SKM-1 treated with dmso at 0.1 percent for 144 hours (cell line): ENCODE results near the gene DLX3.

Experiments used
- DNase-seq: peaks from one replicate; lab custom pipeline; 2025; ENCODE audit not compliant: unreplicated experiment; lab: John Stamatoyannopoulos, UW

The DLX3 gene

DNA sequence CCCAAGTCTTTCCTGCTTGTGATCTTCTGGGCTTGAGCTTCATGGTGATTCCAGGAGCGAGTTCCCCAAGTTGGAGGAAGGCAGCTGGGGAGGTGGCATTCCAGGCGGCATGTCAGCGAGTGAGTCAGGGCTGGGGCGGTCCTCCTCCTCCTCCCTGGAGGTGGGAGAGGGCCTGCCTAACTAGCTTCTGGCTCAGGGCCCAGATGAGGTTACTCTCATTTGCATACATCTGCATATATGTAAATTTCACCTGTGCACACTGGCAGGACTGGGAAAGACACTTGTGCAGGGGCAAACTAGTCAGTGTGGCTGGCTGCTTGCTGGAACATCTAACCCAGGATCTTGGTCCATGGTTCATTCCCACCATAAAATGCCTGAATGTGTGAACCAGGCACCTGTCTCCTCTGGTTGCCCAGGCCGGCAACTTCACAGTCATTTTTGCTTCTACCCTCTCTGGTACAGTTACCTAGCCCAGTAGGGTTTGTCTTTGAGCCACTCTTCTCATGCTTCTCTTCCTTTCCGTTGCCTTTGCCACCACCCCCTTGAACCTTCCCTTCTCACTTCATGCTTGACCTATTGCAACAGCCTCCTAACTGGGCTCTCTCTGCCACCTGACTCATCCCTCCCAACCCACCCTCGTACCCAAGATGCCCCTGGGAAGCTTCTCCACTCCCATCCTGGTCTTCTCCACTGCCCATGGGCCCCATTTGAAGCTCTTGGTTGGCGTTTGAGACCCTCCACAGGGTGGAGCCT lies 35.7 kb downstream of the DLX3 start:
- DNase-seq = peak; percentile 49

DNA sequence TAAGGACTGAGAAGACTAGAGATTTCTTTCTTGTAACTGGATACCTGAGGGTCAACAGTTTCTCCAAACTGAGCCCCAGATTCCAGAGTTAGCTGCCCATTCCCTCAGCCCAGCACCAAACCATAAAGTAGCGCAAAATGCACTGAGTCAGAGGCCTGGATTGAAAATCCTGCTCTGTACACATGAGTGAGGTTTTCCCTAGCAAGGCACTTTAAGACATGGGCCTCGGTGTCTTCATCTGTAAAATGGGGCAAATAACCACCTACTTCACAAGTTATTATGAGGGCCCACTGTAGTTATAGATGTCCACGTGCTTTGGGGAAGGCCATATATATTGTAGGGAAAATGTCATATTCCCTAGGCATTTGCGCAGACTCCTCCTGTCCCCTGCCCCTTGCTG lies 36.3 kb downstream of the DLX3 start:
- no peak for DNase-seq

DNA sequence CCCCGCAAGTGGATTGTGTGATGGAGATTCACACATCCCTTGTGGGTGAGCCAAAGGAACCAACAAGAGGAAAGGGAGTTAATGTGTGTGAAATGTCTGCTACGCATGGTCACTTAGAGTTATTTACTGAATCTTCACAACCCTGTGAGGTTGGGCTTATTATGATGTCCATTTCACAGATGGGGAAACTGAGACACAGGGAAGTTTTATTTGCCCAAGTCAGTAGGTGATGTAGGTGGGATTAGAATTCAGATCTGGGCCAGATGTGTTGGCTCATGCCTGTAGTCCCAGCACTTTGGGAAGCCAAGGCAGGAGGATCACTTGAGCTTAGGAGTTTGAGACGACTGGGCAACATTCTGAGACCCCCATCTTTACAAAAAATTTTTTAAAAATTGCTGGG lies 37.7 kb downstream of the DLX3 start:
- DNase-seq = no peak

DNA sequence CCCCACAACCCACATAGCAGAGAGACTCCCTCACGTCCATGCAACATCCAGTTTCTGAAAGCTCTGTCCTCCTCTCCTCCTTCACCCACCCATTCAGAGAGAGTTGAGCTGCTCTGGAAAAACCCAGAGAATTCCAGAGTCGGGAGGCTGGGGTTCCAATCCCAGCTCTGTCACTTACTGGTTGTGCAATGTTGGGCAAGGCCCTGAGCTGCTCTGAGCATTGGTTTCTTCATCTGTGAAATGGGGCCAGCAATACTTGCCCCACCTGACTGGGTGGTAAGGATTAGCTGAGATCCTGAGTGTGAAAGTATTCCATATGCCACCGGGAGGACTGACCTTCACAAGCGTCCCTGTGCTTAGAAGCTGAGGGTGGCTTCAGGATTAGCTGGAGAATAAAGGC lies 38.2 kb downstream of the DLX3 start:
- no peak for DNase-seq

DNA sequence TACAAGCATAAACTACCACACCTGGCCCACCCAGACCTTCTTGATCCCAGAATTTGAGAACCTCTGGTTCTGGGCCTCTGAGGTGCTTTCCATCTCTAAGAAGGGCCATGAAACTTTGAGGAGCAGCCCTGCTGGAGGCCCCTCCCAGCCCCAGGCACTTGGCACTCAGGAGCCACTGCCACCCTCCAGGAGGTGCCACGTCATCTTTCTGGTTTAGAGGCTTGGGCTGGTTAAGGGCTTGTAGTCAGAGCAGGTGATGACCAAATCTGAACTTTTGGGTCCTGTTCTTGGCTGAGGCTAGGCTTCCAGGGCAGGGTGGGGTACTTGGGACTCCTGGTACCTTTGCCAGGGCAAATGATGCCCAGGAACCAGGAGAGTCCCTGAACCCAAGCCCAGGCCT lies 39.9 kb downstream of the DLX3 start:
- no peak for DNase-seq

DNA sequence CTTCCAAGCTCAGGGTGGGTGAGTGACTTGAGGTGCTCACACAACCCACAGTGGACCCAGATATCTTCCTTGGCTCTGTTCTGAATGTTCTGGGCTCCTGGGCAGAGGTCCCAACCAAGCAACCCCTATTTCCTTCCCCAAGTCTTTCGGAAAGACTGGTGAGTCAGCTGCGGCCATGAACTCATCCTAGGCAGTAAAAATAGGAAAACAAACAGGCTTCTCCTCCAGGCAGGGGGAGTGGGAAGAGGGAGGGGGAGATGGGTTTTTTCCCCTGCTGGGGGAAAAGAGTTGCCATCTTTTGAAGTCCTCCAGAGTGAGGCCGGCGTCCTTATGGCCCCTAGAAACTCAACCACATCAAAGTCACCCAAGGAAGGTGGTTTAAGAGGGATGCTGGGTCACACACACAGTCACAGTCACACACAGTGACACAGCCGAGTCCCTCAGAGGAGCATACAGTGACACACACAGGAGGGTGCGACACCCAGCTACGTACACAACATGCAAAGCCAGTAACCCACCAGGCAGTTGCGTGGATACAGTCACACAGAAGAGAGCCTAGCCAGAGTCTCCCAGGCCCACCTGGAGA lies 42.0 kb downstream of the DLX3 start:
- no peak for DNase-seq

DNA sequence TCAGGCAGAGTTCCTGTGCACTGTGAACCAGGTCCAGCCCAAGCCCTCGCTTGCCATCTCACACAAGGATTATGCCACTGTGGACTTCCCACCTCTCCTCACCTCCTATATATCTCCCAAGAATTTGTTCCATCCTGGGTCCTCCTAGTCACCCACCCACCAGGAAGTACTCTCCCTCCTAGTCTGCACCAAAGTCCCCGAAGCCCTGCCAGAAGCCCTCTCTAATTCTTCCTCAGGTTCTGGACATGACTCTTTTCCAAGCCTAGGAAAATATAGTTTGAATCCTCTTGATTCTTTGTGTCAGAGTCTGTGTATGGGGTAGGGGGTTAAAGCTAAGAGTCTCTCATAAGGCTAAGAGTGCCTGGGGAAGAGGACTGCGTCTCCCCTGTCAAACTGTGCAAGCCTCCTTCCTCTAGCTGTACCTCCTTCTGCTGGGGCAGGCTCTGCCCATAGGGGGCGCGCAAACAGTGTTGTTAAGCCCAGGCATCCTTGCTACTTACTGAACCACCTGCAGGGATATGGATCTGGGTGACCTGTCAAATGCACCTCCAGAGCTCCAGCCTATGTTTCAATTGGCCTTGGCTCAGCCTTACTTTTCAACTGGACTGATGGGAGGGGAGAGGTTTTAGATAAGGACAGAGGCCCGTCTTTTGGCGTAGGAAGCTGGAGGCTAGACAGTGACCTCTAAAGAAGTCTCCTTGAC lies 42.7 kb downstream of the DLX3 start:
- DNase-seq = peak; percentile 82

DNA sequence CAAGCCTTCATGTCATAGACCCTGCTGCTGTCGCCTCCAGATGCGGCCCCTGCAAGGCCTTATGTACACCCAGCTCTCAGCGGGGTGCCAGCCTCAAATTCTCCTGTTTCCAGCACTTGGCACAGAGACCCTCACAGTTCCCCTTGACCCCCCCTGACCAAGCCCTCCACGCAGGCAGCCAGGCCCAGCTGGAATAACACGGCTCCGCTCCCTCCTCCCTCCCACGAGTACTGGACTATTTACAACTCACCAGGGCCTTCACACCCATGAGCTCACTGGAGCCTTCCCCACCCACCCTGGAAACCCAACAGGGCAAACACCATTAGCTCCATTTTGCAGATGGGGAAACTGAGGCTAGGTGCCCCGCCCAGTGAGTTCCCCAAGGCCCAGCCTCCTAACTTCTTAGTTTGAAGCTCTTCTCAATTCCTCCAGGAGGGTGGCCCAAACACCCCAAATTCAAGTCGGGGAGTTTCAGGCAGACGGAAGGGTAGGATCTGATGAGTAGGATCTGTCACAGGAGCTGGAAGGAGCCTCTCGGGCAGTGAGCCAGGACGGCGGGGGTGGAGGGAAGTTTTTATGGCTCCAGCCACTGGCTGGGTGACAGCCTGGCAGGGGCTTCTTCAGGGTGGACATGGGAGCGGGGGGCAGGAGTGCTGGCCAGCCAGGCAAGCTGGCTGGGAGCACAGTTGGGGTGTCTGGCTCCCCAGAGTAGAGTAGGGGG lies 43.5 kb downstream of the DLX3 start:
- no peak for DNase-seq

DNA sequence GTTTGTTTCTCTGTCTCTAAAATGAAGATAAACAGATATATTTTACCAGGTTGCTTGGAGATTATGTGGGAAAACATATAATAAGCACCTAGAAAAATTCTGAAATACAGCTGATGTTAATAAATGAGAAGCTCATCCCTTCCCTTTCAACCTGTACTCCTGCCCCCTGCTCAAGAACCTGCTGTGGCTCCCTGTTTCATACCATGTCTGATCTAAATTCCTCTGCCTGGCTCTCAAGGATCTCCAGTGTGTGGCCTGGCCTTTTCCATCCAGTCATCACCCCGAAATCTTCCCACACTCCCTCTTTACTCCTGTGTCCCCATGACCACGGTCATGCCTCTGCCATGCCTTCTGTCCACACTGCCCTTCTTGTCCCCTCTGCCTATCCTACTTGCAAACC lies 45.4 kb downstream of the DLX3 start:
- no peak for DNase-seq

DNA sequence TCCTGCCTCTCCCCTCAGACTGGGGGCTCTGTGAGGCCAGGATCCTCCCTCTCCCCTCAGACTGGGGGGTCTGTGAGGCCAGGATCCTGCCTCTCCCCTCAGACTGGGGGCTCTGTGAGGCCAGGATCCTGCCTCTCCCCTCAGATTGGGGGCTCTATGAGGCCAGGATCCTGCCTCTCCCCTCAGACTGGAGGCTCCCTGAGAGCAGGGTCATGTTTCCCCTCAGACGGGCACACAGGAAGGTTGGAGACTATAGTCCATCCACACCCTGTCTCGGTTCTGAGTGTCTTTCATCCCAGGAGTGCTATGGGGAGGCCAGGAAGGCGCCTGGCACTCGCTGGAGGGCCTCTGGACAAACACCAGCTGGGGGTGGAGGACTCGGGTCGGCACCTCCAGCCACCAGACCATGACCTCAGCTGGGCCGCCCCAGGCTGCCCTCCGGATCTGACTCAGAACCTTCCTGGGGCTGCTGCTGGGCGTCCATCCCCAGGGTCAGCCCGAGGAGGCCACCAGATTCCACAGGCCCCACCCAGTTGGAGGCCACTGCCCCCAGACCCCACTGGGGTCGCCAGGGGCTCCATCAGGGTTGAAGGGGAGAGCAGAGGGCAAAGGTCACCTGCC lies 48.0 kb downstream of the DLX3 start:
- DNase-seq = no peak

DNA sequence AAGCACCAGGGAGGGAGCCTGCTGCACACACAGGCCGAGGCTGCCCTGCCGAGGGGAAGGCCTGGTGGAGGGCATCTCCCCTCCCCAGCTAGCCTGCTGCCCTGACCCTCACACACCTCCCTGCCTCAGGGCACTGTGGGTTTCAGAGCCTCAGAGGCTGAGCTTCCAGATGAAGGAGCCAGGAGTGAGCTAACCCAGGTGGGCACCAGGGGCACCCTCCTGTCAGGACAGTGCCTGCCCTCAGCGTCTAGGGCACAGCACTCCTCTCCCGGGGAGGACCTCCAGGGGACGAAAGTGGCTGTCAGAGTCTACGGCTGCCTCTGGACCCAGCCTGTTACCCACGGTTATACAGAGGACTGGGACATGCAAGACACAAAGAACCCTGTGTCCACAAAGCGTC lies 48.8 kb downstream of the DLX3 start:
- no peak for DNase-seq

DNA sequence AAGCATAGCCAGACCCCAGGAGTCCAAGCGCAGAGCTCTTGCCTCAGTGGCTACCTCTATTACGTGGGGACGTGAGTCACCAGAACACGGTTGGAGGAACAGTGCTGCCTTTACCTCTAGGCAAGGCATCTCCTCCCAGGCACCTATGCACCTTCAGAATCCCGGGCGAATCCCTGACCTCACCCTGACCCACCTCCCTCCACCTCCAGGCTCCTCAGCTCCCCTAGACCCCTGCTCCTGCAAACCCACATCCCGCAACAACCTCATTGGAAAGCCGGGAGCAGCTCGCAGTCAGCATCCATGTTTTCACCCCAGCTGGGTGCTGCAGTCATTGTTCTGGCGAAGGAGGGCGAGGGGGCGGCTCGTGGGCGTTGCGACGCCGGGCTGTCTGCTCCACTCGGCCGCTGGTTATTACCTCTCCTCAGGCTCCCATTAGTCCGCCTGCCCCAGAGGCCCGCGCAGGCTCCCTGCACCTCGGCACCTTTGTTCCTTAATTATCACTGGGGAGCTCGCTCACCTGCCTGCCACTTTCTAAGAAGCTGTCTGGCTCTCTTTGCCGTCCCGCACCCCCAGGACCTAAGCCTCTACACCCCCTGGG lies 50.7 kb downstream of the DLX3 start:
- DNase-seq = no peak

DNA sequence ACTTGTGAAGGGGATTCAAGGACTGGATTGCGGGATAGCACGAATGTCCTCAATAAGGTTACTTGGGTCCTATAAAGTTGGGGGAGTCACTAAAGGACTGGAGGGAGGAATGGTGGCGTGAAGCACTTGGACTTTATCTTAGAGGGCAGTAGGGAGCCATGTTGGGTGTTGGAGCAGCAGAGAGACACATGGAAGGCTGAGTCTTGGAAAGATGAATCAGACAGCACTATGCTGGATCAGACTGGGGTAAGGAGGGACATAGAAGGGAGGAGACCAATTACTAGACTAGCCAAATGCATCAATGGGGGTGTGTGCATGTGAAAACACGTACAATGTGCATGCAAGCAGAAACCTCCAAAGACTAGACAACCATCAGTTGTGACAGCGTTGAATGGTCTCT lies 52.1 kb downstream of the DLX3 start:
- no peak for DNase-seq

DNA sequence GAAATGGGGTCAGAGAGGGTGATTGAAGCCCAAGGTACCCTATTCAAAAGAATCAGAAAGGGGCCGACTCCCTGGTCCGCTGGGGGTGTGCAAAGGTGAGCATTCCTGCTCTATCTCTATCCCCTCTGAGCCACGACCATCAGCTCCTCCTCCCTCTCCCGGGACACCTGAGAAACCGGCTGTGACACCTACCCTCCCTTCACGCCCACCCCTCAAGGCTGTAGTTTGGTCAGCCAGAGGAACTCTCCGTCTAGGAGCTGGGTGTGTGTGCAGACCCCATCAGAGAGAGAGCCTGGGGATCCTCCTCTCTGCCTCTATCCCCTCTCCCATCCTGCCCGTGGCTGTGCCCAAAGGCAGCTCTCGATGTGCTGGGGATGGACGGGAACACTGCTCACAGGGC lies 53.6 kb downstream of the DLX3 start:
- no peak for DNase-seq
